HEK293 (cell line): ENCODE data around the gene RTL9.

Experiments
- CTCF ChIA-PET: fragments of 350-600 bp; formaldehyde crosslinking; extraction: SDS; loops from one replicate; lab custom pipeline; 2021; ENCODE audit warnings: antibody characterized with exemption; lab: Yijun Ruan, JAX
- POLR2A ChIA-PET: fragments of 300-600 bp; formaldehyde crosslinking; extraction: SDS; loops from one replicate; lab custom pipeline; 2020; ENCODE audit warnings: antibody characterized with exemption, inconsistent platforms; lab: Yijun Ruan, JAX
- H3K27ac ChIP-seq: fragments of 200-500 bp; sonication (Bioruptor generic); 2 replicates; pipeline ENCODE4 v1.5.1; 2014; ENCODE audit warnings: low read depth, low read length, control low read depth, inconsistent platforms; ENCODE audit errors: extremely low read depth
- H3K36me3 ChIP-seq, 2 experiments: fragments of 200-500 bp in 1 of 2; sonication (Bioruptor generic) in 1 of 2; 1 replicate in 1 of 2; 2 replicates in 1 of 2; pipeline ENCODE4 v1.5.1; 2014 to 2017; ENCODE audit warnings: inconsistent platforms in 2 of 2, low read length in 2 of 2; ENCODE audit not compliant: control insufficient read depth in 2 of 2, insufficient read depth in 1 of 2
- H3K4me1 ChIP-seq: fragments of 200-500 bp; sonication (Bioruptor generic); 2 replicates; pipeline ENCODE4 v1.5.1; 2014; ENCODE audit warnings: mild to moderate bottlenecking, low read length, inconsistent platforms; ENCODE audit not compliant: control insufficient read depth, insufficient read depth
- H3K4me3 ChIP-seq: 2 replicates; pipeline ENCODE4 v1.5.1; 2011; ENCODE audit warnings: low read depth, mild to moderate bottlenecking, control low read depth, low read length, moderate library complexity
- H3K9me3 ChIP-seq: fragments of 200-500 bp; sonication (Bioruptor generic); 2 replicates; pipeline ENCODE4 v1.5.1; 2014; ENCODE audit warnings: low read depth, low read length, inconsistent platforms; ENCODE audit not compliant: control insufficient read depth, insufficient read depth
- KLF1 ChIP-seq: fragments of 450-650 bp; formaldehyde crosslinking; IDR thresholded peaks from 2 replicates; pipeline ENCODE4 v1.5.1; 2016; ENCODE audit warnings: missing biosample characterization, missing genetic modification characterization
- KLF16 ChIP-seq: fragments of 450-650 bp; formaldehyde crosslinking; IDR thresholded peaks from 2 replicates; pipeline ENCODE4 v1.5.1; 2017; ENCODE audit warnings: missing biosample characterization, missing genetic modification characterization
- ZNF112 ChIP-seq: fragments of 450-650 bp; formaldehyde crosslinking; IDR thresholded peaks from 2 replicates; pipeline ENCODE4 v1.5.0; 2017; ENCODE audit warnings: missing biosample characterization, missing genetic modification characterization
- ZNF114 ChIP-seq: fragments of 450-650 bp; formaldehyde crosslinking; IDR thresholded peaks from 2 replicates; pipeline ENCODE4 v1.5.0; 2017; ENCODE audit warnings: missing biosample characterization, missing genetic modification characterization
- ZNF140 ChIP-seq: fragments of 450-650 bp; formaldehyde crosslinking; IDR thresholded peaks from 2 replicates; pipeline ENCODE4 v1.5.1; 2016; ENCODE audit warnings: missing biosample characterization, missing genetic modification characterization
- ZNF174 ChIP-seq: fragments of 450-650 bp; formaldehyde crosslinking; IDR thresholded peaks from 2 replicates; pipeline ENCODE4 v1.5.0; 2017; ENCODE audit warnings: missing biosample characterization, mild to moderate bottlenecking, missing genetic modification characterization
- ZNF324 ChIP-seq: fragments of 450-650 bp; formaldehyde crosslinking; IDR thresholded peaks from 2 replicates; pipeline ENCODE4 v1.5.1; 2016; ENCODE audit warnings: missing biosample characterization, missing genetic modification characterization
- ZNF341 ChIP-seq: fragments of 450-650 bp; formaldehyde crosslinking; IDR thresholded peaks from 2 replicates; pipeline ENCODE4; 2016; ENCODE audit warnings: low read depth, missing biosample characterization, missing genetic modification characterization
- ZNF391 ChIP-seq: fragments of 450-650 bp; formaldehyde crosslinking; IDR thresholded peaks from 2 replicates; pipeline ENCODE4 v1.5.1; 2016; ENCODE audit warnings: low read depth, missing biosample characterization, missing genetic modification characterization, borderline replicate concordance
- ZNF433 ChIP-seq: fragments of 450-650 bp; formaldehyde crosslinking; IDR thresholded peaks from 2 replicates; pipeline ENCODE4 v1.5.1; 2016; ENCODE audit warnings: missing biosample characterization, missing genetic modification characterization, low read depth
- ZNF529 ChIP-seq: fragments of 450-650 bp; formaldehyde crosslinking; IDR thresholded peaks from 2 replicates; pipeline ENCODE4 v1.5.1; 2017; ENCODE audit warnings: missing genetic modification characterization, missing biosample characterization; ENCODE audit not compliant: insufficient replicate concordance
- ZNF830 ChIP-seq: fragments of 450-650 bp; IDR thresholded peaks from 2 replicates; pipeline ENCODE4 v1.5.0; 2018; ENCODE audit warnings: missing biosample characterization, missing genetic modification characterization, low read depth, mild to moderate bottlenecking, moderate library complexity
- ZNF837 ChIP-seq: fragments of 450-650 bp; formaldehyde crosslinking; IDR thresholded peaks from 2 replicates; pipeline ENCODE4 v1.5.1; 2016; ENCODE audit warnings: missing biosample characterization, missing genetic modification characterization
- TF ChIP-seq, protein P1 (sequence below): fragments of 450-650 bp; formaldehyde crosslinking; IDR thresholded peaks from 2 replicates; pipeline ENCODE4 v1.5.1; 2017; ENCODE audit warnings: missing biosample characterization, mild to moderate bottlenecking, missing genetic modification characterization, moderate library complexity
- TF ChIP-seq, protein P2 (sequence below): fragments of 450-650 bp; formaldehyde crosslinking; IDR thresholded peaks from 2 replicates; pipeline ENCODE4 v1.5.1; 2017; ENCODE audit warnings: missing biosample characterization, missing genetic modification characterization
- TF ChIP-seq, protein P3 (sequence below): sonication (generic); formaldehyde crosslinking; IDR thresholded peaks from 2 replicates; pipeline ENCODE4 v1.8.1; 2022; ENCODE audit warnings: mild to moderate bottlenecking, moderate library complexity, missing genetic modification reagents
- TF ChIP-seq, protein P4 (sequence below): fragments of 450-650 bp; formaldehyde crosslinking; IDR thresholded peaks from 2 replicates; pipeline ENCODE4 v1.5.1; 2016; ENCODE audit warnings: missing biosample characterization, missing genetic modification characterization
- TF ChIP-seq, protein P5 (sequence below): fragments of 450-650 bp; formaldehyde crosslinking; IDR thresholded peaks from 2 replicates; pipeline ENCODE4 v1.5.1; 2017; ENCODE audit warnings: missing biosample characterization, missing genetic modification characterization
- TF ChIP-seq, protein P6 (sequence below): fragments of 450-650 bp; formaldehyde crosslinking; IDR thresholded peaks from 2 replicates; pipeline ENCODE4 v1.5.1; 2016; ENCODE audit warnings: missing biosample characterization, missing genetic modification characterization, low read depth
- TF ChIP-seq, protein P7 (sequence below): fragments of 450-650 bp; formaldehyde crosslinking; IDR thresholded peaks from 2 replicates; pipeline ENCODE4 v1.5.1; 2017; ENCODE audit warnings: missing biosample characterization, missing genetic modification characterization
- TF ChIP-seq, protein P8 (sequence below): fragments of 450-650 bp; formaldehyde crosslinking; IDR thresholded peaks from 2 replicates; pipeline ENCODE4 v1.5.1; 2016; ENCODE audit warnings: missing biosample characterization, missing genetic modification characterization

Gene RTL9

DNA sequence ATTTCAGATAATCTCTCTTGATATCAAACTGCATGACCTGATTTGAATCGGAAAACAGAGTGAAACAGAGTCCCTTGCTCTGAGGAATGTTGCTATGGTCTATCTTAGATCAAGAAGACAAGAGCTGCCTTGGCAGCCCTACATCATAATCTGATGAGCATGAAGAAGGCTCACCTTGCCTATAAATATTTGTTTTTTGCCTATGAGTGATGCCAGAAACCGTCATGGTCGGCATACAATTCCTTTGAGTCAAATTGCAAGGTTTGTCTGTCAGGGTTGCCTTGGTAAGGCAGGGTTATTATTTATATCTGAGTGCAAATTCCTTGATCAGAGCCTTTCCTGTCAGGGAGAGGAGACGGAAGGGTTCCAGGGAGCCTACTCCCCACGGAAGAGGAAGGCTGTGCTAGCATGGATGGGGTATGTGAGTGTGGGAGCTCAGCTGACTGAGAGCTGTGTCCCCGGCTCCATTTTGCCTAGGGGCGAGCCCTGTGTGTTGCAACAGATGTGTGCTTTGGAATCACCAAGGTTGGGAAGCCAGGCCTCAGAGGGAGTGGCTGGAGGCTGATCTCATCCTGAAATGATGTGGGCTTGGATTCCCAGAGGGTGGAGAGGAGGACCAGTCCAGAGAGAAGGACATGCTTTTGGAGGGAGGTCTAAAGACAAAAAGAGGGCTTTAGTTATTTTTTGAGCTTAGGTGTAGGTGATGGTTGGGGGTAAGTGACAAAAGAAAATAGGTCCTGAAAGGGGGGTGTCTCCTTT lies 43.6 kb downstream of the RTL9 start (continued):
- TF ChIP-seq ZNF341 (tag by site-specific recombination) (peak; percentile 20; the same call in 1 of the 2 replicates), ZNF324 (tag by site-specific recombination) (no peak), ZNF112 (tag by site-specific recombination) (no peak), ZNF114 (tag by site-specific recombination) (no peak), ZNF830 (tag by site-specific recombination) (no peak), KLF1 (tag by site-specific recombination) (peak; percentile 60), ZNF391 (tag by site-specific recombination) (no peak), ZNF529 (tag by site-specific recombination) (no peak), KLF16 (tag by site-specific recombination) (no peak), ZNF837 (no peak)
- TF ChIP-seq, protein P1, sequence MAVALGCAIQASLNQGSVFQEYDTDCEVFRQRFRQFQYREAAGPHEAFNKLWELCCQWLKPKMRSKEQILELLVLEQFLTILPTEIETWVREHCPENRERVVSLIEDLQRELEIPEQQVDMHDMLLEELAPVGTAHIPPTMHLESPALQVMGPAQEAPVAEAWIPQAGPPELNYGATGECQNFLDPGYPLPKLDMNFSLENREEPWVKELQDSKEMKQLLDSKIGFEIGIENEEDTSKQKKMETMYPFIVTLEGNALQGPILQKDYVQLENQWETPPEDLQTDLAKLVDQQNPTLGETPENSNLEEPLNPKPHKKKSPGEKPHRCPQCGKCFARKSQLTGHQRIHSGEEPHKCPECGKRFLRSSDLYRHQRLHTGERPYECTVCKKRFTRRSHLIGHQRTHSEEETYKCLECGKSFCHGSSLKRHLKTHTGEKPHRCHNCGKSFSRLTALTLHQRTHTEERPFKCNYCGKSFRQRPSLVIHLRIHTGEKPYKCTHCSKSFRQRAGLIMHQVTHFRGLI (tag by site-specific recombination) = no peak
- TF ChIP-seq, protein P2, sequence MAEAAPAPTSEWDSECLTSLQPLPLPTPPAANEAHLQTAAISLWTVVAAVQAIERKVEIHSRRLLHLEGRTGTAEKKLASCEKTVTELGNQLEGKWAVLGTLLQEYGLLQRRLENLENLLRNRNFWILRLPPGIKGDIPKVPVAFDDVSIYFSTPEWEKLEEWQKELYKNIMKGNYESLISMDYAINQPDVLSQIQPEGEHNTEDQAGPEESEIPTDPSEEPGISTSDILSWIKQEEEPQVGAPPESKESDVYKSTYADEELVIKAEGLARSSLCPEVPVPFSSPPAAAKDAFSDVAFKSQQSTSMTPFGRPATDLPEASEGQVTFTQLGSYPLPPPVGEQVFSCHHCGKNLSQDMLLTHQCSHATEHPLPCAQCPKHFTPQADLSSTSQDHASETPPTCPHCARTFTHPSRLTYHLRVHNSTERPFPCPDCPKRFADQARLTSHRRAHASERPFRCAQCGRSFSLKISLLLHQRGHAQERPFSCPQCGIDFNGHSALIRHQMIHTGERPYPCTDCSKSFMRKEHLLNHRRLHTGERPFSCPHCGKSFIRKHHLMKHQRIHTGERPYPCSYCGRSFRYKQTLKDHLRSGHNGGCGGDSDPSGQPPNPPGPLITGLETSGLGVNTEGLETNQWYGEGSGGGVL (tag by site-specific recombination) = no peak
- TF ChIP-seq, protein P3, sequence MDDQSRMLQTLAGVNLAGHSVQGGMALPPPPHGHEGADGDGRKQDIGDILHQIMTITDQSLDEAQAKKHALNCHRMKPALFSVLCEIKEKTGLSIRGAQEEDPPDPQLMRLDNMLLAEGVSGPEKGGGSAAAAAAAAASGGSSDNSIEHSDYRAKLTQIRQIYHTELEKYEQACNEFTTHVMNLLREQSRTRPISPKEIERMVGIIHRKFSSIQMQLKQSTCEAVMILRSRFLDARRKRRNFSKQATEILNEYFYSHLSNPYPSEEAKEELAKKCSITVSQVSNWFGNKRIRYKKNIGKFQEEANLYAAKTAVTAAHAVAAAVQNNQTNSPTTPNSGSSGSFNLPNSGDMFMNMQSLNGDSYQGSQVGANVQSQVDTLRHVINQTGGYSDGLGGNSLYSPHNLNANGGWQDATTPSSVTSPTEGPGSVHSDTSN (CRISPR knock-in tag) = no peak
- TF ChIP-seq, protein P4, sequence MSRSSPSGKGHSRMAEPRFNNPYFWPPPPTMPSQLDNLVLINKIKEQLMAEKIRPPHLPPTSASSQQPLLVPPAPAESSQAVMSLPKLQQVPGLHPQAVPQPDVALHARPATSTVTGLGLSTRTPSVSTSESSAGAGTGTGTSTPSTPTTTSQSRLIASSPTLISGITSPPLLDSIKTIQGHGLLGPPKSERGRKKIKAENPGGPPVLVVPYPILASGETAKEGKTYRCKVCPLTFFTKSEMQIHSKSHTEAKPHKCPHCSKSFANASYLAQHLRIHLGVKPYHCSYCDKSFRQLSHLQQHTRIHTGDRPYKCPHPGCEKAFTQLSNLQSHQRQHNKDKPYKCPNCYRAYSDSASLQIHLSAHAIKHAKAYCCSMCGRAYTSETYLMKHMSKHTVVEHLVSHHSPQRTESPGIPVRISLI (tag by site-specific recombination) = no peak
- TF ChIP-seq, protein P5, sequence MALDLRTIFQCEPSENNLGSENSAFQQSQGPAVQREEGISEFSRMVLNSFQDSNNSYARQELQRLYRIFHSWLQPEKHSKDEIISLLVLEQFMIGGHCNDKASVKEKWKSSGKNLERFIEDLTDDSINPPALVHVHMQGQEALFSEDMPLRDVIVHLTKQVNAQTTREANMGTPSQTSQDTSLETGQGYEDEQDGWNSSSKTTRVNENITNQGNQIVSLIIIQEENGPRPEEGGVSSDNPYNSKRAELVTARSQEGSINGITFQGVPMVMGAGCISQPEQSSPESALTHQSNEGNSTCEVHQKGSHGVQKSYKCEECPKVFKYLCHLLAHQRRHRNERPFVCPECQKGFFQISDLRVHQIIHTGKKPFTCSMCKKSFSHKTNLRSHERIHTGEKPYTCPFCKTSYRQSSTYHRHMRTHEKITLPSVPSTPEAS = no peak

DNA sequence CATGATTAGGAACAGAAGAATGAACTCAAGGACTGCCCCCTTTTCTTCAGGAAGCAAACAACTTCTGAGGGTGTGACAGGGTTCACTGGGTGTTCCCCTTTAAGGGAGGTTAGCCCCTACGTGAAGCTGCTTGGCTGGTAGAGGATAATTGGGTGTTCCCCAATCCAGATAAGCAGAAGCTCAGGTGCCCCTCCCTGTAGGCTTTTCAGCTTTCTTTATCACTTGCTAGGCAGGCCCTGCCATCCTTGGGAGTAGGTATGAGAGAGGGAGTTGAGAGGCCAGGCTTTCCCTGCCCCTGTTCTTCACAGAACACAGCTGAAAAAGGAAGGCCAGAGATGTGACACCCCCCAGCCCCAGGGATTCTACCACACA lies 44.2 kb downstream of the RTL9 start:
- ChIA-PET CTCF (interaction anchor here (1.1 to 22.1 kb wide), 7 partner anchors 9 to 488 kb away, joined by 3 to 576 read pairs (median 5); no protein-coding TSS in a partner anchor), POLR2A (no interaction called here)
- no peaks in the 10 kb centered on the region for H3K9me3 ChIP-seq
- no peaks in the 10 kb centered on the region for H3K4me1 ChIP-seq
- H3K36me3 ChIP-seq = no peaks in the 10 kb centered on the region
- H3K4me3 ChIP-seq = no peak overlapping the region
- H3K27ac ChIP-seq = no peak overlapping the region
- no peak for TF ChIP-seq ZNF140 (tag by site-specific recombination)
- TF ChIP-seq, protein P6, sequence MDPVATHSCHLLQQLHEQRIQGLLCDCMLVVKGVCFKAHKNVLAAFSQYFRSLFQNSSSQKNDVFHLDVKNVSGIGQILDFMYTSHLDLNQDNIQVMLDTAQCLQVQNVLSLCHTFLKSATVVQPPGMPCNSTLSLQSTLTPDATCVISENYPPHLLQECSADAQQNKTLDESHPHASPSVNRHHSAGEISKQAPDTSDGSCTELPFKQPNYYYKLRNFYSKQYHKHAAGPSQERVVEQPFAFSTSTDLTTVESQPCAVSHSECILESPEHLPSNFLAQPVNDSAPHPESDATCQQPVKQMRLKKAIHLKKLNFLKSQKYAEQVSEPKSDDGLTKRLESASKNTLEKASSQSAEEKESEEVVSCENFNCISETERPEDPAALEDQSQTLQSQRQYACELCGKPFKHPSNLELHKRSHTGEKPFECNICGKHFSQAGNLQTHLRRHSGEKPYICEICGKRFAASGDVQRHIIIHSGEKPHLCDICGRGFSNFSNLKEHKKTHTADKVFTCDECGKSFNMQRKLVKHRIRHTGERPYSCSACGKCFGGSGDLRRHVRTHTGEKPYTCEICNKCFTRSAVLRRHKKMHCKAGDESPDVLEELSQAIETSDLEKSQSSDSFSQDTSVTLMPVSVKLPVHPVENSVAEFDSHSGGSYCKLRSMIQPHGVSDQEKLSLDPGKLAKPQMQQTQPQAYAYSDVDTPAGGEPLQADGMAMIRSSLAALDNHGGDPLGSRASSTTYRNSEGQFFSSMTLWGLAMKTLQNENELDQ = no peak
- no peak for TF ChIP-seq ZNF433 (tag by site-specific recombination)
- no peak for TF ChIP-seq ZNF174 (tag by site-specific recombination)
- TF ChIP-seq, protein P7, sequence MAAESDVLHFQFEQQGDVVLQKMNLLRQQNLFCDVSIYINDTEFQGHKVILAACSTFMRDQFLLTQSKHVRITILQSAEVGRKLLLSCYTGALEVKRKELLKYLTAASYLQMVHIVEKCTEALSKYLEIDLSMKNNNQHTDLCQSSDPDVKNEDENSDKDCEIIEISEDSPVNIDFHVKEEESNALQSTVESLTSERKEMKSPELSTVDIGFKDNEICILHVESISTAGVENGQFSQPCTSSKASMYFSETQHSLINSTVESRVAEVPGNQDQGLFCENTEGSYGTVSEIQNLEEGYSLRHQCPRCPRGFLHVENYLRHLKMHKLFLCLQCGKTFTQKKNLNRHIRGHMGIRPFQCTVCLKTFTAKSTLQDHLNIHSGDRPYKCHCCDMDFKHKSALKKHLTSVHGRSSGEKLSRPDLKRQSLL (tag by site-specific recombination) = no peak
- TF ChIP-seq, protein P8, sequence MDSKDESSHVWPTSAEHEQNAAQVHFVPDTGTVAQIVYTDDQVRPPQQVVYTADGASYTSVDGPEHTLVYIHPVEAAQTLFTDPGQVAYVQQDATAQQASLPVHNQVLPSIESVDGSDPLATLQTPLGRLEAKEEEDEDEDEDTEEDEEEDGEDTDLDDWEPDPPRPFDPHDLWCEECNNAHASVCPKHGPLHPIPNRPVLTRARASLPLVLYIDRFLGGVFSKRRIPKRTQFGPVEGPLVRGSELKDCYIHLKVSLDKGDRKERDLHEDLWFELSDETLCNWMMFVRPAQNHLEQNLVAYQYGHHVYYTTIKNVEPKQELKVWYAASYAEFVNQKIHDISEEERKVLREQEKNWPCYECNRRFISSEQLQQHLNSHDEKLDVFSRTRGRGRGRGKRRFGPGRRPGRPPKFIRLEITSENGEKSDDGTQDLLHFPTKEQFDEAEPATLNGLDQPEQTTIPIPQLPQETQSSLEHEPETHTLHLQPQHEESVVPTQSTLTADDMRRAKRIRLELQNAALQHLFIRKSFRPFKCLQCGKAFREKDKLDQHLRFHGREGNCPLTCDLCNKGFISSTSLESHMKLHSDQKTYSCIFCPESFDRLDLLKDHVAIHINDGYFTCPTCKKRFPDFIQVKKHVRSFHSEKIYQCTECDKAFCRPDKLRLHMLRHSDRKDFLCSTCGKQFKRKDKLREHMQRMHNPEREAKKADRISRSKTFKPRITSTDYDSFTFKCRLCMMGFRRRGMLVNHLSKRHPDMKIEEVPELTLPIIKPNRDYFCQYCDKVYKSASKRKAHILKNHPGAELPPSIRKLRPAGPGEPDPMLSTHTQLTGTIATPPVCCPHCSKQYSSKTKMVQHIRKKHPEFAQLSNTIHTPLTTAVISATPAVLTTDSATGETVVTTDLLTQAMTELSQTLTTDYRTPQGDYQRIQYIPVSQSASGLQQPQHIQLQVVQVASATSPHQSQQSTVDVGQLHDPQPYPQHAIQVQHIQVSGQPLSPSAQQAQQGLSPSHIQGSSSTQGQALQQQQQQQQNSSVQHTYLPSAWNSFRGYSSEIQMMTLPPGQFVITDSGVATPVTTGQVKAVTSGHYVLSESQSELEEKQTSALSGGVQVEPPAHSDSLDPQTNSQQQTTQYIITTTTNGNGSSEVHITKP (tag by site-specific recombination) = peak; percentile 37
- no peak for TF ChIP-seq KLF16 (tag by site-specific recombination)
